GM19395 (cell line): ENCODE data around the gene HES3.
A peak's percentile ranks its signal among the peaks of the same experiment; 100 is the strongest.

Experiments
- ATAC-seq: cut with Tn5 transposase; IDR thresholded peaks from one replicate; pipeline ENCODE4 v1.9.1; 2021; ENCODE audit warnings: mild to moderate bottlenecking, moderate library complexity; ENCODE audit not compliant: unreplicated experiment

HES3 gene

GRCh38 chr1:6245086-6245868 is 1.3 kb downstream of the HES3 start:
- ATAC-seq, result no peak

GRCh38 chr1:6245869-6246496 is 2.0 kb downstream of the HES3 start:
- ATAC-seq, result no peak

- no peak for ATAC-seq
Measured at GRCh38 chr1:6246497-6247467, 2.8 kb downstream of the HES3 start.

GRCh38 chr1:6247651-6248050 is 3.7 kb downstream of the HES3 start:
- ATAC-seq, result no peak

- ATAC-seq, result no peak
Measured at GRCh38 chr1:6248161-6248776, 4.3 kb downstream of the HES3 start.

- no peak for ATAC-seq
Measured at GRCh38 chr1:6248932-6249738, 5.2 kb downstream of the HES3 start.

GRCh38 chr1:6249739-6250689 is 6.0 kb downstream of the HES3 start:
- no peak for ATAC-seq

GRCh38 chr1:6251233-6251632 is 7.3 kb downstream of the HES3 start:
- ATAC-seq, result no peak

GRCh38 chr1:6251681-6252373 is 7.8 kb downstream of the HES3 start:
- no peak for ATAC-seq

- no peak for ATAC-seq
Measured at GRCh38 chr1:6252374-6252710, 8.4 kb downstream of the HES3 start.

- ATAC-seq, result no peak
Measured at GRCh38 chr1:6253380-6253779, 9.4 kb downstream of the HES3 start.

- ATAC-seq, result no peak
Measured at GRCh38 chr1:6254691-6255090, 10.7 kb downstream of the HES3 start.

GRCh38 chr1:6256645-6257044 is 12.7 kb downstream of the HES3 start:
- no peak for ATAC-seq

GRCh38 chr1:6257541-6258069 is 13.6 kb downstream of the HES3 start:
- ATAC-seq, result no peak

- ATAC-seq, result no peak
Measured at GRCh38 chr1:6258675-6259074, 14.7 kb downstream of the HES3 start.

- ATAC-seq, result peak; percentile 60
Measured at GRCh38 chr1:6259491-6260362, 15.7 kb downstream of the HES3 start.

- ATAC-seq, result no peak
Measured at GRCh38 chr1:6260433-6260934, 16.5 kb downstream of the HES3 start.
